ELF-1 (cell line): ENCODE measurements around the gene EARS2.
"Not testable (repeated sequence)": the region's sequence is repeated elsewhere in the genome, so short reads cannot be mapped to it uniquely, and the experiment has no call there.

Source experiments
- DNase-seq: peaks from one replicate; pipeline ENCODE4 v3.0.0-alpha.2; 2016; ENCODE audit warnings: low read depth, low spot score

EARS2 gene

GRCh38 chr16:23505671-23506605 is 51.2 kb downstream of the EARS2 start:
- DNase-seq, result no peak

GRCh38 chr16:23505180-23505665 is 51.9 kb downstream of the EARS2 start:
- DNase-seq, result no peak

- DNase-seq, result peak; percentile 58
Observed at GRCh38 chr16:23504453-23505179, 52.5 kb downstream of the EARS2 start.

GRCh38 chr16:23504076-23504452 is 53.1 kb downstream of the EARS2 start:
- no peak for DNase-seq

GRCh38 chr16:23502466-23502865 is 54.7 kb downstream of the EARS2 start:
- DNase-seq, result no peak

GRCh38 chr16:23501291-23501690 is 55.9 kb downstream of the EARS2 start:
- DNase-seq, result no peak

- no peak for DNase-seq
Observed at GRCh38 chr16:23500862-23501225, 56.3 kb downstream of the EARS2 start.

- DNase-seq, result no peak
Observed at GRCh38 chr16:23500212-23500861, 56.8 kb downstream of the EARS2 start.

GRCh38 chr16:23499801-23500200 is 57.3 kb downstream of the EARS2 start:
- DNase-seq, result no peak

- DNase-seq, result no peak
Observed at GRCh38 chr16:23498863-23499262, 58.3 kb downstream of the EARS2 start.

- no peak for DNase-seq
Observed at GRCh38 chr16:23497543-23497868, 59.6 kb downstream of the EARS2 start.

GRCh38 chr16:23496821-23497542 is 60.2 kb downstream of the EARS2 start:
- no peak for DNase-seq

- DNase-seq, result no peak
Observed at GRCh38 chr16:23495671-23496070, 61.5 kb downstream of the EARS2 start.

- DNase-seq, result no peak
Observed at GRCh38 chr16:23494188-23494587, 63.0 kb downstream of the EARS2 start.

- DNase-seq, result no peak
Observed at GRCh38 chr16:23491490-23492391, 65.4 kb downstream of the EARS2 start.

GRCh38 chr16:23486480-23486879 is 70.7 kb downstream of the EARS2 start:
- DNase-seq, result no peak

- no peak for DNase-seq
Observed at GRCh38 chr16:23485841-23486240, 71.3 kb downstream of the EARS2 start.

GRCh38 chr16:23485257-23485614 is 71.9 kb downstream of the EARS2 start:
- DNase-seq, result no peak

GRCh38 chr16:23484510-23485256 is 72.5 kb downstream of the EARS2 start:
- no peak for DNase-seq

- DNase-seq, result not testable (repeated sequence)
Observed at GRCh38 chr16:23483492-23483891, 73.7 kb downstream of the EARS2 start.
